SHP77 treated with DMSO at 0.1 percent for 48 hours (cell line): ENCODE results near the gene BTG4.

Source experiments
- DNase-seq: peaks from one replicate; lab custom pipeline; 2025; lab: John Stamatoyannopoulos, UW

BTG4 gene

GRCh38 chr11:111455291-111456085 is 56.7 kb downstream of the BTG4 start:
- no peak for DNase-seq

DNA sequence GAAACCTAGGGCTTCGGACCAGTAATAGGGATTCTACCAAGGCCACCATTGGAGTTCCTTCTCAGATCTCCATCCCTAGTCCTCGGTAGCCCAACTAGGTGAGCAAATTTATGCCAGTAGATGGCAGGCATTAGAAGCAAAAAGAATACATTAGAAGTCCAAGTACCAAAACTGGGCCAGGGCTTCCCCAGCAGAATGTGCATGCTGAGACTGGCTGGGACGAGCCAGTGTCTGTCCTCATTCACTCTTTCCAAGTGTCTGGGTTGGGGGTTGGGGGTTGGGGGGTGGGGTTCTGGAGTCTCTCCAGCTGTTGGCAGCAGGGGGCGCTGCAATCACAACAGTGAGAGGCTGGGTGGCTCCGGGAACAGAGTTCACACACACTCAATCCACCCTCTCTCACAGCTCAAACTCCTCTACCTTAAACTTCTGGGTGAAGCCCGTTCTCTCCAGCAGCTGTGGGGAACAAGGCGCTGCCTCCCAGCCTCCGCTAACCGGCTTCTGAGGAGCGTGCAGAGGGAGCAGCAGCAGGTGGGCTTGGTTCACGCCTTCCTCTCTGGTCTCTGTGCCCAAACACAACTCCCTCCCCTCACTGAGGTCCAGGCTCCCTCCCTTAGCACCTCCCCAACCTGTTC is 57.5 kb downstream of the BTG4 start:
- no peak for DNase-seq

- no peak for DNase-seq
Observed at GRCh38 chr11:111452817-111453552, 59.2 kb downstream of the BTG4 start.

- DNase-seq, result no peak
Observed at GRCh38 chr11:111452146-111452545, 60.0 kb downstream of the BTG4 start.

GRCh38 chr11:111450480-111451320 is 61.5 kb downstream of the BTG4 start:
- DNase-seq, result no peak

DNA sequence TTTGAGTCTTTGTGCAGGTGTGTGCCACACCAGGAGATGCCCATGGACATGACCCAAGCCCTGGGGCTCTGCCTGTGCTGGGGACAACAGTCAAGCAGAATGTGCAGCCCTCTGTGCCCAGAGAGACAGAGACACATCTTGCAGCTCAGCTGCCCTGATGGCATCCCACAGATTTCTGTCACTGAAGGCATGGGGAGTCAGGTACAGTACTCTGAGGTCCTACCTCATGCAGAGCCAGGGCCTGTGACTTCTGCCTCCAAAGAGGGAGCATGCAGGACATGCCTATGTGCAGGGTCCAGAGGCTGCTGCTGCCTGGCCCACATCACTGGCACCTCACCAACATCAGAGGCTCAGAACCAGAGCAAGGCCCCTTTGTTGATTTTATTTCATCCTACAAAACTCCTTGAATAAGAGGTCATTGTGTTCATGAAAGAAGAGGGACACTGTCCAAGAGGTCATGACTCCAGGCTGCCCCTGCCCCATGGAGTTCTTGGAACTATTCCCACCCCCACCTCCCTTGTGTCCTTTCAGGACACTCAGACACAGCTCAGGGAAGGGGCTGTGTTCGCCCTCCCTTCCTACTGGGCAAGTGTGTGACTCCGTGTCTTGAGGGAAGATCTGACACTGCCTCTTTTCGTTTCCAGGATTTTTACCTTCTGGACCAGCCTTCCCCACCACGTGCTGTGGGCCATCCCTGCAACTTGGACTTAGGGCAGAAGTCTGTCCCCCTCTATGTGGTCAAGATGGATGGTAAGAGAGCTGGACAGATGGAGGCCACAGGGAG is 62.3 kb downstream of the BTG4 start:
- DNase-seq, result no peak

DNA sequence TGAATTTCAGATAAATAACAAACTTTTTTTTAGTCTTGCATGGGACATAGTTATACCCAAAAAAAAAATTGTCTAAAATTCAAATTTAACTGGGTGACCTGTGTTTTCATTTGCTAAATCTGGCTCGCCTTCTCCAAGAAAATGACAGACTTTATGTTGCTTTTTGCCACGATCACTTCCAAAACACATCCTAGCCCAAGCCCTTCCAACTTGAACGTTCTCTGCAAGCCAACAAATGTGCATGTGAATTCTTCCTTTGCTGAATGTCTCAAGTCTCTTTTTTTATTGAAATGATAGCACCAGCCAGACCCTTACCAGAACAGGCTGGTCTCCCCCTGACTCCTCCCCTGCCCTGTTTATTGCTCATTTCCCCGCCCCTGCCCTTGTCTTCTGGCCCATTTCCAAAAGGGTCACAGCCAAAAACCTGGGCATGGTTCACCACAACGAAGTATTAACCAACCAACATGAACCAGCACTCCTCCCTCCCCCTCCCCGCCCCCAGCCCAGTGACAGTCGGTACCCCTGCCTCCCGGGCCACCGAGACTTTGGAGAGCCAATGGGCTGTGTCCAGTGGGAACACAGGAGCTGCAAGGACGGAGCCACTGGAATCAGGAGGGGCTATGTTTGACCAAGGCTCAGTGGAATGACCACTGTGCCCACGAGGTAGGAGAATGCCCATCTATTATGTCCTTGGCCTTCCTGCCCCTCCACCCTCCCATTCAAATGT is 63.2 kb downstream of the BTG4 start:
- no peak for DNase-seq

GRCh38 chr11:111448414-111448813 is 63.8 kb downstream of the BTG4 start:
- DNase-seq, result no peak

GRCh38 chr11:111447931-111448330 is 64.3 kb downstream of the BTG4 start:
- no peak for DNase-seq

- DNase-seq, result no peak
Observed at GRCh38 chr11:111447112-111447471, 65.1 kb downstream of the BTG4 start.

DNA sequence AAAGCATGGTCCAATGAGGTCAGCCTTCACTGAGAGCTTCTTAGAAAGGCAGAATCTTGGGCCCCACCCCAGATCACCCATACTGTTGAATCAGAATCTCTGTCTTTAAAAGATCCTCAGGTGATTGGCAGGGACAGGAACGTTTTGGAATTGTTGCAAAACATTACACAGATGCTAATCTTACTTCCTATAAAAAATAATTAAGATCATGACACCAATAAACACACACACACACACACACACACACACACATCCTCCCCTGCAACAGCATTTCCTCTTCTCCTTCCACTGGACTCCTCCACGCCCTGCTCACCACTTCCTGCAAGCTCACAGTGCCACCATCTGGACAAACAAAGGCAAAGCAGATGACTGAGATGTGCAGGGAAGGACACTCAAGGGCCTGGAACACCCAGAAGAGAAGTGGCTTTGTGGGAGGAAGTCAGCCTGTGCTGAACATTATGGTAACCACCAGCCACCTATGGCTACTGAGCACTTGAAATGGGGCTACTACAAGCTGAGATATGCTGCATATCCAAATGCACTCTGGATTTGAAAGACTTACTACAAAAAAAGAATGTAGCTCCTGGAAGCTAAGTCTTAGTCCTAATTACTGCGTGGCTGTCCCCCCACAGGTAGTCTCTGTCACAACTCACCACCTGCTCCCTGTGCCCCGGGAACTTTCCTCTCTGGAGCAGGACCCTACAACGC is 65.6 kb downstream of the BTG4 start:
- DNase-seq, result peak; percentile 85

GRCh38 chr11:111445586-111445985 is 66.6 kb downstream of the BTG4 start:
- no peak for DNase-seq
